Testis (tissue), 2 donors: Measurements from ENCODE around the gene TC2N.

Source experiments
- CTCF ChIP-seq, 3 experiments: fragments of 450-650 bp in 2 of 3; fragments of 200-600 bp in 1 of 3; sonication (generic) in 1 of 3; IDR thresholded peaks; one replicate each; pipeline ENCODE4 v1.5.1; 2016 to 2019; ENCODE audit warnings: antibody characterized with exemption in 3 of 3, mild to moderate bottlenecking in 2 of 3, moderate library complexity in 1 of 3
- POLR2A ChIP-seq: fragments of 450-650 bp; IDR thresholded peaks from one replicate; pipeline ENCODE4 v1.6.1; 2017; ENCODE audit warnings: antibody characterized with exemption, mild to moderate bottlenecking, moderate library complexity

GRCh38 chr14:91844029-91844428, 23.3 kb downstream of the TC2N start:
- no peak for TF ChIP-seq CTCF (IDR thresholded peaks at IDR 0.05)
- TF ChIP-seq POLR2A = no peak
